HEK293 (cell line): ENCODE results near the gene COIL.

Source experiments
- CTCF ChIA-PET: fragments of 350-600 bp; formaldehyde crosslinking; extraction: SDS; loops from one replicate; lab custom pipeline; 2021; ENCODE audit warnings: antibody characterized with exemption; lab: Yijun Ruan, JAX
- POLR2A ChIA-PET: fragments of 300-600 bp; formaldehyde crosslinking; extraction: SDS; loops from one replicate; lab custom pipeline; 2020; ENCODE audit warnings: antibody characterized with exemption, inconsistent platforms; lab: Yijun Ruan, JAX
- H3K27ac ChIP-seq: fragments of 200-500 bp; sonication (Bioruptor generic); 2 replicates; pipeline ENCODE4 v1.5.1; 2014; ENCODE audit warnings: low read depth, low read length, control low read depth, inconsistent platforms; ENCODE audit errors: extremely low read depth
- H3K36me3 ChIP-seq, 2 experiments: fragments of 200-500 bp in 1 of 2; sonication (Bioruptor generic) in 1 of 2; 1 replicate in 1 of 2; 2 replicates in 1 of 2; pipeline ENCODE4 v1.5.1; 2014 to 2017; ENCODE audit warnings: inconsistent platforms in 2 of 2, low read length in 2 of 2; ENCODE audit not compliant: control insufficient read depth in 2 of 2, insufficient read depth in 1 of 2
- H3K4me1 ChIP-seq: fragments of 200-500 bp; sonication (Bioruptor generic); 2 replicates; pipeline ENCODE4 v1.5.1; 2014; ENCODE audit warnings: mild to moderate bottlenecking, low read length, inconsistent platforms; ENCODE audit not compliant: control insufficient read depth, insufficient read depth
- H3K4me3 ChIP-seq: 2 replicates; pipeline ENCODE4 v1.5.1; 2011; ENCODE audit warnings: low read depth, mild to moderate bottlenecking, control low read depth, low read length, moderate library complexity
- H3K9me3 ChIP-seq: fragments of 200-500 bp; sonication (Bioruptor generic); 2 replicates; pipeline ENCODE4 v1.5.1; 2014; ENCODE audit warnings: low read depth, low read length, inconsistent platforms; ENCODE audit not compliant: control insufficient read depth, insufficient read depth
- FEZF1 ChIP-seq: fragments of 450-650 bp; formaldehyde crosslinking; IDR thresholded peaks from 2 replicates; pipeline ENCODE4 v1.5.1; 2016; ENCODE audit warnings: missing biosample characterization, missing genetic modification characterization
- MEIS1 ChIP-seq: sonication (generic); formaldehyde crosslinking; IDR thresholded peaks from 2 replicates; pipeline ENCODE4 v1.8.1; 2022; ENCODE audit warnings: missing genetic modification reagents, mild to moderate bottlenecking, borderline replicate concordance
- MYNN ChIP-seq: fragments of 450-650 bp; formaldehyde crosslinking; IDR thresholded peaks from 2 replicates; pipeline ENCODE4 v1.5.1; 2016; ENCODE audit warnings: missing biosample characterization, missing genetic modification characterization, borderline replicate concordance
- PRDM10 ChIP-seq: fragments of 450-650 bp; formaldehyde crosslinking; IDR thresholded peaks from 2 replicates; pipeline ENCODE4 v1.5.1; 2016; ENCODE audit warnings: missing biosample characterization, missing genetic modification characterization
- PRDM4 ChIP-seq: fragments of 450-650 bp; formaldehyde crosslinking; IDR thresholded peaks from 2 replicates; pipeline ENCODE4 v1.5.1; 2017; ENCODE audit warnings: missing biosample characterization, missing genetic modification characterization
- REST ChIP-seq: fragments of 450-650 bp; formaldehyde crosslinking; IDR thresholded peaks from 2 replicates; pipeline ENCODE4 v1.5.1; 2016; ENCODE audit warnings: missing biosample characterization, missing genetic modification characterization
- SCRT2 ChIP-seq: fragments of 450-650 bp; formaldehyde crosslinking; IDR thresholded peaks from 2 replicates; pipeline ENCODE4 v1.5.1; 2016; ENCODE audit warnings: missing biosample characterization, missing genetic modification characterization
- ZBTB7A ChIP-seq: fragments of 450-650 bp; formaldehyde crosslinking; IDR thresholded peaks from 2 replicates; pipeline ENCODE4 v1.5.1; 2016; ENCODE audit warnings: low read depth, missing biosample characterization, missing genetic modification characterization
- ZEB2 ChIP-seq: fragments of 450-650 bp; formaldehyde crosslinking; IDR thresholded peaks from 2 replicates; pipeline ENCODE4 v1.5.1; 2016; ENCODE audit warnings: missing biosample characterization, missing genetic modification characterization
- ZNF112 ChIP-seq: fragments of 450-650 bp; formaldehyde crosslinking; IDR thresholded peaks from 2 replicates; pipeline ENCODE4 v1.5.0; 2017; ENCODE audit warnings: missing biosample characterization, missing genetic modification characterization
- ZNF266 ChIP-seq: fragments of 450-650 bp; formaldehyde crosslinking; IDR thresholded peaks from 2 replicates; pipeline ENCODE4 v1.5.1; 2016; ENCODE audit warnings: missing biosample characterization, missing genetic modification characterization, low read depth
- ZNF311 ChIP-seq: fragments of 450-650 bp; formaldehyde crosslinking; IDR thresholded peaks from 2 replicates; pipeline ENCODE4 v1.5.1; 2017; ENCODE audit warnings: missing biosample characterization, missing genetic modification characterization, borderline replicate concordance
- ZNF394 ChIP-seq: fragments of 450-650 bp; formaldehyde crosslinking; IDR thresholded peaks from 2 replicates; pipeline ENCODE4 v1.5.1; 2016; ENCODE audit warnings: missing biosample characterization, missing genetic modification characterization, mild to moderate bottlenecking, moderate library complexity, borderline replicate concordance
- ZNF521 ChIP-seq: fragments of 450-650 bp; formaldehyde crosslinking; IDR thresholded peaks from 2 replicates; pipeline ENCODE4 v1.5.1; 2017; ENCODE audit warnings: missing biosample characterization, mild to moderate bottlenecking, missing genetic modification characterization
- ZNF549 ChIP-seq: fragments of 450-650 bp; IDR thresholded peaks from 2 replicates; pipeline ENCODE4 v1.5.1; 2018; ENCODE audit warnings: missing biosample characterization, missing genetic modification characterization, mild to moderate bottlenecking, inconsistent platforms, moderate library complexity
- ZNF600 ChIP-seq: fragments of 450-650 bp; formaldehyde crosslinking; IDR thresholded peaks from 2 replicates; pipeline ENCODE4 v1.5.1; 2016; ENCODE audit warnings: missing biosample characterization, missing genetic modification characterization

COIL gene

GRCh38 chr17:56913353-56913866, 47.4 kb downstream of the COIL start (continued):
- no peak for TF ChIP-seq ZNF112 (tag by site-specific recombination)
- TF ChIP-seq PRDM4: no peak
- TF ChIP-seq ZNF394 (tag by site-specific recombination): no peak
- no peak for TF ChIP-seq ZEB2 (tag by site-specific recombination)
- peak; percentile 100 for TF ChIP-seq SCRT2
- no peak; the same call in 1 of the 2 replicates for TF ChIP-seq MYNN (tag by site-specific recombination)
- TF ChIP-seq ZNF549 (tag by site-specific recombination): no peak

- Histone ChIP-seq H3K9me3 (no peaks in the 10 kb centered on the region), H3K4me1 (peaks cover 4% of the 10 kb centered on the region), H3K4me3 (peak overlapping the region; percentile 92), H3K36me3 (peaks cover 0 to 29% of the 10 kb centered on the region in 2 experiments; a peak in 2 of 3 replicates), H3K27ac (peak overlapping the region; percentile 75; the same call in 1 of the 2 replicates)
- CTCF ChIA-PET: interaction anchor here (0.6 kb wide), 1 partner anchor 28 kb away, joined by 3 read pairs; no protein-coding TSS in a partner anchor
- POLR2A ChIA-PET: interaction anchor here (1.4 to 1.9 kb wide), 6 partner anchors 11 to 93 kb away, joined by 3 to 13 read pairs (median 6); partner anchors contain the start of gene SCPEP1
- no peak for TF ChIP-seq ZNF311 (tag by site-specific recombination)
- peak; percentile 62; the same call in 1 of the 2 replicates for TF ChIP-seq PRDM10 (tag by site-specific recombination)
Observed at GRCh38 chr17:56913000-56913311, 47.9 kb downstream of the COIL start.

GRCh38 chr17:56912105-56912999, 48.5 kb downstream of the COIL start:
- no peak for TF ChIP-seq ZBTB7A (tag by site-specific recombination)
- no peak for TF ChIP-seq FEZF1
- TF ChIP-seq REST (tag by site-specific recombination): no peak
- TF ChIP-seq ZNF394 (tag by site-specific recombination): 0 out of 2 replicates have a peak, but pooled peaks have one; percentile 10
- no peak for TF ChIP-seq MEIS1 (CRISPR knock-in tag)
- no peak for TF ChIP-seq ZNF521 (tag by site-specific recombination)
- TF ChIP-seq ZNF600 (tag by site-specific recombination): peak; percentile 55
- TF ChIP-seq ZNF266 (tag by site-specific recombination): no peak
- no peaks in the 10 kb centered on the region for H3K9me3 ChIP-seq
- peaks cover 4% of the 10 kb centered on the region for H3K4me1 ChIP-seq
- H3K4me3 ChIP-seq: peak overlapping the region; percentile 92
- ChIA-PET POLR2A (interaction anchor here (1.4 to 1.9 kb wide), 5 partner anchors 10 to 93 kb away, joined by 3 to 13 read pairs (median 7); partner anchors contain the start of gene SCPEP1), CTCF (interaction anchor here (0.6 kb wide), 1 partner anchor 29 kb away, joined by 3 read pairs; no protein-coding TSS in a partner anchor)
- no peak overlapping the region; the same call in 1 of the 2 replicates for H3K27ac ChIP-seq
- peaks cover 0 to 35% of the 10 kb centered on the region in 2 experiments; a peak in 2 of 3 replicates for H3K36me3 ChIP-seq
